GM19035 (cell line): ENCODE data around the gene BRD4.

Source experiments
- ATAC-seq: cut with Tn5 transposase; IDR thresholded peaks from one replicate; pipeline ENCODE4 v1.9.1; 2021; ENCODE audit not compliant: unreplicated experiment

Gene BRD4

DNA sequence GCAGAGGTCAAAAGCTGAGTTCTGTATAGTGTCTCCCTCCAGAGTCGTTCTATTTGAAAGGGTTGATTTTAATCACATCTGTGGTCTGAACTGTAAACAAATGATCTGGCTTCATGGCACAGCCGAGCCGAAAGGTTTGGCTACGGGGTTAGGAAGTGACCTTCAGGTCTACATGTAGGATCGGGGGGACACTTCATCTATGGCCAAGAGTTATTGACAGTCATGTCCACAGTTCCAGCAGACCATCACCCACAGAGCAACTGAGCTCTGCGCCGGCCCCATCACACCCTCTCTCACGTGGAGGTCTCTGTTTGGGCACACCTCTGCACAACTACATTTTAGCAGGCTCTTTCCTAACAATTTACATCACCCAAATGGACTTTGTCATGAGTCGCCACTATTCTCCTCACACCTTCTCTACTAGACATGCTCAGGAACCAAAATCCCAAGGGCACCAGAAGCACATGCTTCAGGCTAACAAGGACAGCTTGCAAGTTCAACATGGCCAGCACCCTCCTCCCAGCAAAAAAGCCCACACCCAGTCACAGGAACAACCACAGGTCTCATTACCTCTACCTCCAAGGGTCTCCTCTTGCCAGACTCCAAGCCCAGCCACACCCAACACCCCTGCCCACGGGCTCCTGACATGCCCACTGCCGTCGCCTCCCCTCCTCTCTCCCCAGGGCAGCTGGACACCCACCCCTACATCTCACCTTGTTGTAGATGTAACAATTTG lies 64.0 kb downstream of the BRD4 start:
- no peak for ATAC-seq

DNA sequence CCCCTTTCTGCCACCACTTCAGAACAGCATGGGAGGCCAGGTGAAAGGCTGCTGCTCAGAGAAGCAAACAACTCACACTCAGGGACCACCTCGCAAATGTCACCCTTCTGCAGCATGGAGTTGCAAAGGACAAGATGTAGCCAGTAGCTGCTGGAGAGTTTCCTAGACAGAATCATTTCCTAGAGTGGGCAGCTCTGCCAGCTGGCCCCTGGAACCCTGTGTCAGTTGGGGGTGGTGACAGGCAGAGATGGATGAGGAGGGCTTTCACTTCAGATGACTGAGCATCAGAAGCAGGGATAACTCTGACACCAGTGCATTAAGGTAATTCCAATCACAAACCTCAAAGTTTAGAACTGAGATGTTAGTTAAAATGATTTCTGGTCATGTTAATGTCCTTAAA lies 65.7 kb downstream of the BRD4 start:
- no peak for ATAC-seq

DNA sequence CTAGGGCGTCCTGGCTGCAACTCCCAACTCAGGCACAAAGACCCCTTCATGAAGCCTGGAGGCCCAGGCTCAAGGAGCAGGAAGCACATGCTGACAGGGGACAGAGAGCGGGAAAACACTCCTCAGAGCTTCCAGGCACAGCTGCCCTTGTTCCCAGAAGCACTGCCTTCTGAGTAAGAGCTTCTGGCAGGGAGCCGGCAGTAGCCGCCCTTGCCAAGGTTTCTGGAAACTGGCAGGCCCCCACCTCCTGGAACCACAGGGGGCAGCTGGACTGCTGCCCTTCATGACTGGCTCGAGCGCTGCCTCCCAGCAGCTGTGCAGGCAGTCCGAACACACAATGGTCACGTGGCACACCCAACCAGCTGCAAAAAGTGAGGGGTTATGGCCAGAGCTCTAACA lies 66.5 kb downstream of the BRD4 start:
- ATAC-seq, result no peak

DNA sequence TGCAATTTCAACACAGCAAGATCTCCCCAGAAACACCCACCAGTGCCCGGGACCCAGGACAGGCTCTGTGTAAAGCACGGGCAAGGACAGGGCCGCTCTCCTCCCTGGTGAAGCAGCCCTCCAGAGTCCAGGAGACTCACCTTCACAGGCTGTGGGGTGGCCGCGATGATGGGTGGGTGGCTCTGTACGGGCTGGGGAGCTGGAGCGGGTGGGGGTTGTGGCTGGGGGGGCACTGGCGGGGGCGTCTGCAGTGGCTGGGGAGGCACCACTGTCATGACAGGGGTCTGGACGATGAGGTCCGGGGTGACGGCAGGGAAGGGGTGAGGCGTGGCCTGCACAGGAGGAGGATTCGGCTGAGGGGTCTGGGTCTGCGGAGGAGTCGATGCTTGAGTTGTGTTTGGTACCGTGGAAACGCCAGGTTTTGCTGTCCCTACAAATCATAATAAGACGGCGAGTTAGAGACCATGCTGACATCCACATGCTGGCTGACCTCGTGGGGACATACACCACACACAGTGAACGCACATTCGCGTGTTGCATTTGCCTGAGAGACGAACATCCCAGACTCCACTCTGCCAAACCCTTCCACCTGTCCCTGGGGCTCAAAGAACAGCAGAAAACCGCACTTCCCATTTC lies 67.0 kb downstream of the BRD4 start:
- ATAC-seq, result no peak

DNA sequence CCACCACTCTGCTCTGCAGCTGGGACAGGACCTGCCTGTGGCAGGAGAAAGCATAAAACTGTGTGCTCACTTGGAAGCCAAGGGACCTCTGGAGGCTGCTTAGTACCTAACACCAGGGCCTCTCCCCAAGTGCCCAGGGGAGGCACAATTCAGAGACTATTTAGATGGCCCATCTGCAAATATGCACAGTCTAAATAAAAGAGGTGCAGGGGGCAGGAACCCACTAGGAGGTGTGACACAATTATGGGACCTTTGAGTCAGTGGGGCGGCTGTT lies 67.5 kb downstream of the BRD4 start:
- ATAC-seq, result no peak

DNA sequence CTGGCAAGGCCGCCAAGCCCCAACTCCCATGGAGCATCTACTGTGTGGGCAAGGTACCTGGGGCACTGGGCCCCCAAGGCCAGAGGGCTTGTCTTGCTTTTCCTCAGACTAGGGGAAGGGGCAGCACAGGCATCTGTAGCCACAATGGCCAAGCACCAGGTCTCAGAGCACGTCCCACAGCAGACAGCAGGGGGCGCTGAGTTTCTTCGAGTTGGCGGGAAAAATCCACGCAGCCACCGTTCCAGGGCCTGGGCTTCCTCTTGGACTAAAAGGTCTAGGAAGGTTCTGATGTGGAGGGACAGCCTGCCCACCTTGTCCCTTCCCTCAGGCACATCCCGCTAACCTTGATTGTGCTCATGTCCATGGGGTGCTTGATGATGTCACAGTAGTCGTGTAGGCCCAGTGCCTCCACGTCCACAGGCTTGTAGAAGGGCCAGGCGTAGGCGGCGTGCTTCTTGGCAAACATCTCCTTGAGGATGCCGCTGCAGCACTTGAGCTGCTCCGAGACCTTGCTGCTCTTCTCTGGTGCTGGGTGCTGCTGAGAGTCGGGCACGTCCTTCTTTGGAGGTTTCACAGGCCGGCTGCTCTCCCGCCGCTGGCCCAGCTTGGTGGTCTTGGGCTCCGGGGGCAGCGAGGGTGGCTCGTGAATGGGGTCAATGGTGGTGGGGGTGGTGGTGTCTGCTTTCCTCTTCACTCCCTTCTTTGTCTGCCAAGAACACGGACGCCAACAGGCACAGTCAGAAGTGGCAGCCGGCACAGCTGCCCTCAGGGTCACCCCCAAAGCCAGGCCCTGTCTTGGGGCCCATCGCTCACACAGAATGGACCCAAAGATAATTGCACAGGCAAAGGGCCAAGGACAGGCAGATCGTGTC lies 68.0 kb downstream of the BRD4 start:
- ATAC-seq, result no peak

DNA sequence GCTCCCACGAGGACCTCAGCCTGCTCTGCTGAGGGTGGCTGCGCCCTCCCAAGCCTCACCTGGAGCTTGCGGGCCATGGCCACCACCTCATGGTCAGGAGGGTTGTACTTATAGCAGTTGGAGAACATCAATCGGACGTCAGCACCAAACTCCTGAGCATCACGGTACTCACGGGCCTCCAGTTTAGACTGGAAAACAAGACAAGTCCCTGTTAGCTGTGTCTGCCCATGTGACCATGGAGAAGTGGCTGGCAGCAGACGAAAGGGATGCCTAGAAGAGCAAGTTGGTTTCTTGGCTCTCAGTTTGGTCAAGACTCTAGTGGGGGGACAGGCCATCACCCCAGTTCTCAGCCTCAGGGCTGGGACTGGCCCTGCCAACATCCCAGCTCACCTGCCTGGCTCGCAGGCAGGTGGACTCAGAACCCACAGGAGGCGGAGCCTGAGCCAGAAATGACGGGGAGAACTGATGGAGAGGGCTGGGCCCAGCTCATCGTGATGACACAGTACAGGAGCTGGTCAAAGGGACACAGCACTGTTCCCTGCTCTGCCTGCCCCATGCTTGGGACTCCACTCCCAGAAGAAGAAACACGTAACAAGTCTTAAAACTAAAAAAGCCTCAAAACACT lies 68.9 kb downstream of the BRD4 start:
- no peak for ATAC-seq

DNA sequence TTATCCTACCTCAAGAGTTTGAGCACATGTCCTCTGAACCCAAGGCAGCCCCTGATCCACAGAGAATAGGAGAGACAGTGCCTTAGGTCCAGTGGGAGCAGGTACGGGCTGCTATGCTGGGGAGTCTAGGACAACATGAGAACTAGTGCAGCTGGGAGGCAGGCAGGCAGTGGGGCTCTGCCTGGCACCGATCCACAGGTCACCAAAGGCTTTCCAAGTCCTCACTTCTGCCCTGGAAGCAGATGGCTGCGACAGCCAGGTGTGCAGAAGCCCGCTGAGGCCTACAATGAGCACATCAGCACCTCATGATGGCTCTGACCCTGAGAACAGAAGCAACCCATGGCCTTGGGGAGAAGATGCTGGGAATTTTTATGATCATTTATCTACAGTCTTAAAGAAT lies 70.3 kb downstream of the BRD4 start:
- ATAC-seq, result no peak

DNA sequence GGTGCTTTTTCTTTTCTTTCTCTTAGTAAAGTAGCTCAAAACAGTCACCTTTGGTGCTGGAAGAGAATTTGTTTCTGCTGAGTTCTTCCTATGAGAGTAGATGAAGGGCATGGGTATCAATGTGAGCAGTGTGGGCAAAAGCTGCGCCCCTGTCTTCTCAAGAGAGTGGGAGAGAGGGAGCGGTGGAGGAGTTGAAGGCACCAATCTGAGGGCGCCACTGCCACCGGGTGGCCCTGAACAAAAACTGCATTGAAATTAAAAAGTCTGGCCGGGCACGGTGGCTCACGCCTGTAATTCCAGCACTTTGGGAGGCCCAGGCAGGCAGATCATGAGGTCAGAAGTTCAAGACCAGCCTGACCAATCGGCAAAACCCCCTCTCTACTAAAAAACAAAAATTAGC lies 71.4 kb downstream of the BRD4 start:
- ATAC-seq, result no peak

DNA sequence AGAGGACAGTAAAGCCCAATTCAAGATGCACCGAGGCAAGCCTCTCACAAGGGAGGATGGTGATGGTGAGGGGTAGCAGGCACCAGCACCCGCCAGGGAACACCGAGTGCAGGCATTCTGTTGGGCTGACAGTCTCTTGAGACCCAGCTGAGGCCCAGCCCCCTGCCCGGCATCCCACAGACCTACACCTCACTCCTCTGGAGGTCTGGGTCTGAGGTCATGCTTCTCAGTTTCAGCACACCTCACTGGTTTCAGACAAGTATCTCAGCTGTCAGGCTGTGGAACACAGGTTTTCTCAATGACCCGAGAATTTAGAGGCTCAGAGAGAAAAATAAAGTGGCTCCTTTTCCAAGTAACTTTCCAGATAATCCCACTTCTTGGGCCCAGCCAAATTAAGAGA lies 72.4 kb downstream of the BRD4 start:
- ATAC-seq, result no peak

DNA sequence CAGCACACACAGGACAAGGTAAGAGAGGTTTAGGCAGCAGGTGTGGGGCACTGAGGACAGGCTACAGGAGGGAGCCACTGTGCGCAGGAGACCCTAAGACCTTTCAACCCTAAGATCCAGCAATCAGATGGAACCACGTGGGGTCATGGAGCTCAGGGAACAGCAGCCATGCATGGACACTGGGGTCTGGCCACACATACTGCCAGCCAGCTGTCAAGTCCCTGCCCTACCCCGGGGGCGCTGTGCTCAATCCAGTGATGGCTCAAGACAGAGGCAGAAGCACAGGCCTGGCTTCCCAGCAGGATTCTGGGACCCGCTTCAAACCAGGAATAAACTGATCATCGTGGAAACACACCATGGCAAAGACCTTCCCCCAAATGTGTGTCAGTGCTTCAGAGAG lies 74.6 kb downstream of the BRD4 start:
- no peak for ATAC-seq

DNA sequence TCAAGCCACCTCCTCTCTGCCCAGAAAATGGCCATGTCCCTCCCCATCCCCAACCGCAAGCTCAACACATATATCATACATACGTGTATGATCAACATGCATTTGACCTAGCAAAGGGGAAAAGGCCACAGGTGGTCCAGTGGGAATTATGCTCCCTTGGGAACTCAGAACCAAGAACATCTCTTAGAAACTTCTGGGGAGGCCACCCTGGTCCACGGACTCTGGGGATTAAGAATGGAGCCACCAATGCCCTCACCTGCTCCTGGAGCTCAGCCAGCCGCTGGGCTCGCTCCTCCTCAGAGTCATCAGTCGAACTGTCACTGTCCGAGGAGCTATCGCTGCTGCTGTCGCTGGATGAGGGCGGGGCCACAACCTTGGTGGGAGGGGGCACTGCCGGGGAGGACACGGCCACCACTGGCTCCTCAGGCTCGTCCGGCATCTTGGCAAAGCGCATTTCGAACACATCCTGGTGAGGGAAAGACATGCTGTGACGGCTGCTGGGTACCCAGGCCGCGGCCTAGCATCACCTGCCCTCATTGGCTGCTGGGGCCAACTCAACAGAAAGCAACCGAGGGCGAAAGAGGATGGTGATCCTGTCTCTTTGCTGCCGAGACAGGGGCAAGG lies 75.5 kb downstream of the BRD4 start:
- no peak for ATAC-seq

DNA sequence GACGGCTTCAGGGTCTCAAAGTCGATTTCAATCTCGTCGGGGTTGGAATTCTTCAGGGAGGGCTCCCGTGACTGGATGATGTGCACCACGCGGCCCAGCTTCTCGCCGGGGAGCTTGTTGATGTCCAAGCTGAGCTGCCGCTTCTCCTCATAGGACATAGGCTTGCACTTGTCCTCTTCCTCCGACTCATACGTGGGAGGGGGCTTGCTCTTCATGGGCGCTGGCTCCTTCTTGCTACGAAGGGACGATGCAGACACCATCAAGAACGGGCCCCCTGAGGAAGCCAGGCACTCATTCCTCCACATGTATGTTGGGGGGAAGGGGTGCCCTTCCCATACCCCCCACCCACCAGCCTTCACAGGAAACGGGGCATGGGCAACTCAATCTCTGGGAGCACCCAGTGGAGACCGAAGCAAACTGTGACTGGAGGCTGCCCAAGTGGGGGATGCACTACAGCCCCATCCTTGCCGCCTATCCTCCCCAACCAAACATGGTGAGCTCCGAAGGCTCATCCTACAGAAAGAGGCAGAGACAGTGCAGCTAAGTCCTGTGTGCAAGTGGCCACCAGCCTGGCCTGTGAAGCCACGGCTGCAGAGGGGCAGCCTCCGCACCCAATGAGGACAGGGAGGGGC lies 76.9 kb downstream of the BRD4 start:
- ATAC-seq, result no peak

DNA sequence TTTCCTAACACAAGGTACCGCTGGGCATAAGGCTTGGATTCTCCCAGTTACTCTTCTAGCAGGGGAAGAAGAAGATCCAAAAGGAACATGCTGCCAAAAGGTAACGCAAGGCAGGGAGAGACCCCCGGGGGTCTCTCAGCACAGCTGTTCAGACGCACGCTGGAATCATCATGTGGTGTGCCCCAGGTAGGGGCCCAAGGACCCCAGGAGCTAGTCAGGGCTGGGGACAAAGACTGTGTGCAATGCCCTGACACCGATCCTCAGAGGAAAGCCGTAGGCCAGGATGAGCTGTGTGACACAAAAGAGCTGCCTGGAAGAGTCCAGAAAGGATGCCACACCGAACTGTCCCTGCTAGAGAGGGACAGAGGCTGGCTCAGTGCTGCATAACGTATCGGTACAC lies 77.8 kb downstream of the BRD4 start:
- no peak for ATAC-seq

DNA sequence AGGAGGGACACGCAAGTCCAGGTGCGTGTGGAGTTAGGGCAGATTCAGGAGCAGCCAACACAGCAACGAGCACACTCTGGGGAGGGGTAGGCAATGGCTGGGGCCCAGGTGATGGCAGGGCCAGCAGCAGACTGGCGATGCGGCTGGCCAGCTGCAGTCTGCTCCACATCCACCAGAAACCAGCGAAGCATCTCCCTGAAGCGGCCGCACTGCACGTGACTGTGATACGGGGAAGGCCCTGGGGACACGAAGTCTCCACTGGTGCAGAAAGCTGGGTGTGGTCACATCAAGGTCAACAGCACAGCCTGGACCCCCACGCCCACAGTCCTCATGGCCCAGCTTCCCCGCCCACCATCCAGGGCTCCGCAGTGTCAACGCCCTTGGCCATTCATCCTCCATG lies 78.8 kb downstream of the BRD4 start:
- no peak for ATAC-seq

DNA sequence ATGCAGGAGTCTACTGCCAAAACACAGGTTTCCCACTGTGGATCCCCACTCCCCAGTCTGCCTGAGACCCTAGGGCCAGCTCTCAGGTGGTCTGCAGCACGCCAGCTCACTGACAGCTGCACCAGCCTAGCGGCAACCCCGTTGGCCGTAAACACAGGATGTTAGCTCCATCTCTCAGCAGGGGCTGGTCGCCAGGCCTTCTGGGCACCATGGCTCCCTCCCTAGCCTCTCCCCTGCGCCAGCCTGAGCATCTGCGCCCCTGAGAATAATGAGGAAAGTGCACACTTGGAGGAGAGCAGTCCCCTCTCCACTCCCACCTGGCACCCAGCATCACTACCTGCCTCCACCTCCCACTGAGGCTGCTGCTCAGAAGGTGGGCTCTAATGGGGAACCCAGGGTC lies 79.3 kb downstream of the BRD4 start:
- no peak for ATAC-seq

DNA sequence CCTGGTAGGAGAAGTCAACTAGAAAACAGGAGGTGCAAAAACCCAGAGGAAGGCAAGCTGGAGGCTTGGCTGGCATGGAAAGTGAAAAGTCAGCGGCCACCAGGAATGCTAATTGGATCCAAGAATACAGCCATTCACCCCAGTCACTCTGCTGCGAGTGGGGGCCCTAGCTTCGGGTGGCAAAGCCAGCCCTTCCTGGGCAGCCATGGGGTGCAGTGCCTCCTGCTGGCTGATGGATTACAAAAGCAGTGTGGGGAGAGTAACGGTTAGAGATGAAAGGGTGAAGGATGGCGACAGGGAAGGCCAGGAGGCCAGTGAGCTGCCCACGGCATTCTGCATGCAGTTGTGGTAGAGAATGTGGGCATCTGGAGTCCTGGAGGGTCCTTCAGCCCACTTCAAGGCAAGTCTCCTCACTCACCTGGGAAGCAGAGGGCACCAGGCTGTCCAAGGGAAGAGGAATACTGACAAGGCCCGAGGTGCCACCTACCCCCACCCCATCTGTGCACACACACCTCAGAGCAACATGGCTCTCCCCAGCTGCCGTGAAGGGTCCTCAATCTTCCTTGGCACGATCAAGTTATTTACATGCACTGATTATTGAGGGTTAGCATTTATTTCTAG lies 79.8 kb downstream of the BRD4 start:
- ATAC-seq, result no peak

DNA sequence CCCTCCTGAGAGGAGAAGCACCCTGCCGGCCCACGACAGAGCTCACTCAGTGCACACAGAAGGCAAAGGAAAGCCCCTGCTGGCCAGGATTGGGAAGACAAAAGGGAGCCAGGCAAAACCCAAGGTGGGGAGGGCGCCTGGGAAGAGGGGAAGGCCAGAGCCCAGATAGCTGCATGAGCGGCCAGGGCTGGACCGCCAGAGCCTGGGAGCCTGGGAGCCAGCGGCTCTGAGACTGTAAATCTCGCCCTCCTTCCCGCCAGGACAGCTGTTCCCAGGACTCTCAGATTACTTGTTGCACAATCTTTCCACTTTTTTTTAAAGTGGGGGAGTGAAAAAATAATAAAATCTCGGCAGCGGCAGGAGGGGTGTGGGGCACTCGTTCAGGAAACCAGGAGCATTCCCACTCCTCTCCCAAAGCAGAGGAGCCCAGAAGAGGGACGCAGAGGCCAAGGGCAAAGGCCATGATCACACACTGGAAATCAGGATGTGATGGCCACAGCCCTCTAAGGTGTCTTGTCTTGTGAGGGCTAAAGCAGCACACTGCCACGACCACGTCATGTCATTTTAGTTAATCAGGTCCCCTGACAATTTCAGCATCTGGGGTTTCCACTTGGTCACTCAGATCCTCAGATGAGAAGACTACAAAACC lies 80.5 kb downstream of the BRD4 start:
- no peak for ATAC-seq

DNA sequence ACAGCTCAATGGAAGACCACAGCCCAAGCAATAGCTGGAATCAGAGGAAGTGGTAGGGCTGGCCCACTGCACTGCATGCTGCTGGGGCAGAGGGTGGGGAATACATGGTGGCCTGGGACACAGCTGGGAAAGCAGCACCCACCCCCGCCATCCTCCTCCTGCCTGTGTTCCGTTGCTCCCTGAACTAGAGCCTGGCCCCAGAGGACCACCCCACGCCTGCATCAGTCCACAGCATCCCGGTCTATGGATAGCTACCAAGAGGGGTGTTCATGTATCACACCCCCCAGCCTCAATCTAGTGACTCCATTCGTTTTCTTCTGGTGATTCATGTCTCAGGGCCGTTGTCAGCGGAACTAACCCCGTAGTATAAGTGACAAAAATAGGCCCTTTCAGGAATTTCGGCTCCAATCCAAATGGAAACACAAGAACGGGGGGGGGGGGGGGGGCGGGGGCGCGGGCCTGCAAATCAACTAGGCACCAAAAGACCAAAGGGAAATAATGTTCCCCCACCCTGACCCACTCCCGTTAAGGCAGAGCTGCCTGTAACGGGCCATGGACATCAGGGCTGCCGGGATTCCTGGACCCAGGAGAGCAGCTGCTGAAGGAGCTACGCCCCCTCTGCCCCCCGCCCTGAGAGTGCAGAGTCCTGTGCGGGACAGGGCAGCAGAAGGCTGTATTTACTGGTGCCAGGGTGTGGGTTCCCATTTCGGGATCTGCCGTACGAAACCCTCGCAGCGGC lies 81.2 kb downstream of the BRD4 start:
- ATAC-seq, result no peak
